HG02623 (cell line): ENCODE results near the gene MTG1.
"Not testable (repeated sequence)": the region's sequence is repeated elsewhere in the genome, so short reads cannot be mapped to it uniquely, and the experiment has no call there.

Experiments used
- ATAC-seq: cut with Tn5 transposase; IDR thresholded peaks from one replicate; pipeline ENCODE4 v1.9.1; 2021; ENCODE audit warnings: moderate library complexity; ENCODE audit not compliant: unreplicated experiment

Gene MTG1

DNA sequence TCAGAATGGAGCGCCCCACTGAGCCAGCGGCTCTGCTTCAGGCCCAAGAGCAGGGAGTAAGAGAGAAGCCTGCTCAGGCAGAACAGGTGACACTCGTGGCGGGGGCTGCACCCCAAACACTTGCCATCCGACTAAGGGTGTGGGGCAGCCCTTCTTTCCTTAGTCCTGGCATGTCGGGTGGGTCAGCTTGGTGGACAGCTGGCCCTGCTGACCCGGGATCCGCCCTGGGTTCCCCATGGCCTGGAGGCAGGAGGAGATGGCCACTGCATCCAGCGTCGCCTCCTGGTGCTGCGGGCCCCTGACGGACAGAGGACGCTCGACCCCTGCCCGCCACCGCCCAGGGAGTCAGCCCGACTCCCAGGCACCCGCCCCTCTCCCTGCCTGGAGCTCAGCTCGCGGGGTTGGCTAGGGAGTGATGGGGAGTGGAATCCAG is 16.1 kb upstream of the MTG1 start:
- no peak for ATAC-seq

DNA sequence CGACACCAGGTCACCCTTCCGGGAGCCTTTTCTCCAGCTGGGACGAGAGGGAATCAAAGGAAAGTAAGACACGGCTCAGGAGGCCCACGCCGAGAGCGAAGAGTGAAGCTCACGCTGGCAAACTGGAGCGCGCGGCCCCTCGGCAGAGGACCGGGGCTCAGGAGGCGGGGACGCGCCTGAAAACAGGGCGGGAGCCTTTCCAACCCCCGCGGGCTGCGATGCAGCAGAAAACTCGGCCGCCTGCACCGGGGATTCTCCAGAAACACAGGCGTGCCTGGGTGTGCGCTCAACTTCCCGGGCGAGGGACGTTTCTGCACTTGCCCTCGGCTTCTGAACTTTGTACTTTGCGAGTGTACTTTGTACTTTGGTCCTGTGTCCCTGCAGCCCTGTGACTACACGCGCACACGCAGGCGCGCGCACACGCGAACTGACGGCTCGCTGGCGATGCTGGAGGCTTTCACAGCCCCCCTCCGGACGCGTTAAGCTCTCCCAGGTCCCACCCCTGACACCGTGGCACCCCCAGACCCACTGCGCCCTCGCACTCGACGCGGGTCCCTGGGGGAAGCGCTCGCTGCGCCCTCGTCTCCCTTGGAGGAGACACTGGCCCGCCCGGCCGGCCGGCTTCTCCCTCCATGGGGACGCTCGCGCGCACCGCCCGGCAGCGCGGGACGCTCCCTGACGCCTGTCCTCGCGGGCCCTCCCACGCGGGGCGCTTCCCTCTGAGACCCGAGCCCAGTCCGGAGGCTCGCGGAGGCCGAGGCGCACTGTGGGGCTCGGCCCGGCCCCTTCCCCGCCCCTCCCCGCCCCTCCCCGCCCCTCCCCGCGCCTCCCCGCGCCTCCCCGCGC is 15.5 kb upstream of the MTG1 start:
- ATAC-seq = no peak

DNA sequence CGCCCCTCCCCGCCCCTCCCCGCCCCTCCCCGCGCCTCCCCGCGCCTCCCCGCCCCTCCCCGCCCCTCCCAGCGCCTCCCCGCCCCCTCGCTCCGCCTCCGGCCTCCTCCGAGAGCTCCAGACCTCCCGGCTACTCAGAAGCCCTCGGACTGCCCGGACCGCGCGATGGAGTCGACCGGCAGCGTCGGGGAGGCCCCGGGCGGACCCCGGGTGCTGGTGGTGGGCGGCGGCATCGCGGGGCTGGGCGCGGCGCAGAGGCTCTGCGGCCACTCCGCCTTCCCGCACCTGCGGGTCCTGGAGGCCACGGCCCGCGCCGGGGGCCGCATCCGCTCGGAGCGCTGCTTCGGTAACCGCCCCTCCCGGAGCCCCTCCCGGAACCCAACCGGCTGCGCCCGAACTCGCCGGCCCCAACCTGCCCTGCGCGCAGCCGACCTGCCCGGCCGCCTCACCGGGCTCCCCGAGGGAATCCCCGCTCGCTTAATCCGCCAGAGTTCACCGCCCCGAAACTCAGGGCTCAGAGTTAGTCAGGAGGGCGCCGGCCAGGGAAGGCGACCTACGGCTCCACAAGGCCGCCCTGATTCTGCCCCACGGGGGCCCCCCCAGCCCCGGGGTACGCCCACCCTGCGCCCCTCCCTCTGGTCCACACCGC is 14.7 kb upstream of the MTG1 start, which contains the start of gene PAOX:
TSS of gene PAOX (plus strand) at position 111 of the 649 bp plus-strand sequence. CDS start at position 166, 55 bp downstream.
- ATAC-seq = peak; percentile 50

DNA sequence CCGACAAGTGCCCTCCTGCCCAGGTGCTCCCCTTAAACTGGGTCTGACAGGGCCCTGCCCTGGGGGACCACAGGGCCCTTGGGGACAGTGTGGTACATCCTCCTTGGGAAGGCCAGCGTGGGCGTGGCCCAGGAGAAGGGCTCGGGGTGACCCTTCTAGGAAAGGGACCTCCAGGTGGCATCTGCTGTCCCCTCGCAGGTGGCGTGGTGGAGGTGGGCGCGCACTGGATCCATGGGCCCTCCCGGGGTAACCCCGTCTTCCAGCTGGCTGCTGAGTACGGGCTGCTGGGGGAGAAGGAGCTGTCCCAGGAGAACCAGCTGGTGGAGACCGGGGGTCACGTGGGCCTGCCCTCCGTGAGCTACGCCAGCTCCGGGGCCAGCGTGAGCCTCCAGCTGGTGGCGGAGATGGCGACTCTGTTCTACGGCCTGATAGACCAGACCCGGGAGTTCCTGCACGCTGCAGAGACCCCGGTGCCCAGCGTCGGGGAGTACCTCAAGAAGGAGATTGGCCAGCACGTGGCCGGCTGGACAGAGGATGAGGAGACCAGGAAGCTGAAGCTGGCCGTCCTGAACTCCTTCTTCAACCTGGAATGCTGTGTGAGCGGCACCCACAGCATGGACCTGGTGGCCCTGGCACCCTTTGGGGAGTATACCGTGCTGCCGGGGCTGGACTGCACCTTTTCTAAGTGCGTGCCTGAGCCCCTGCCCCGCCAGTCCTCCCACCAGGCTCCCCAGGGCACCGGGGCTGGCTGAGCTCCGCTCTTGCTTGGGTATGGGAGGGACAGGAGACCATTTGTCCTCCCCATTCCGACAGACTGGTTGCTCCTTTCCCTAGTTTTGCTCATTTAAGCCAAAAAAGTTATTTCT is 13.9 kb upstream of the MTG1 start:
- ATAC-seq = no peak

DNA sequence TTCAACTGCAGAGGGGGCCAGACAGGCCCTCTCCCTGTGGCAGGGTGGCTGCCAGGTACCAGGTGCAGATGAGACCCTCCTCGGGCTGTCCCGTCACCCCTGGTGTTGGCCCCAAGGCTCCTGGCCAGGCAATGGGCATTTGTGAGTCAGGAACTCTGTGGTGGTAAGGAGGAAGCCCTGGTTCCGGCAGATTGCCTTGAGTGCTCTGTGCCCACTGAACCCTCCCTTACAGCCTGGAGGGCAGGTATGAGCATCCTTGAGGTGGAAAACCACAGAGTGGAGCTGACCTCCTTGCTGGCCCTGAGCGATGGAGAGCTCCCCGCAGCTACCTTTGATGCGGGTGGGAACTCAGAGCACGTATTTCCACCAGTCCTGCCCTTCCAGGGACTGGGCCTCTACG is 12.9 kb upstream of the MTG1 start:
- no peak for ATAC-seq

DNA sequence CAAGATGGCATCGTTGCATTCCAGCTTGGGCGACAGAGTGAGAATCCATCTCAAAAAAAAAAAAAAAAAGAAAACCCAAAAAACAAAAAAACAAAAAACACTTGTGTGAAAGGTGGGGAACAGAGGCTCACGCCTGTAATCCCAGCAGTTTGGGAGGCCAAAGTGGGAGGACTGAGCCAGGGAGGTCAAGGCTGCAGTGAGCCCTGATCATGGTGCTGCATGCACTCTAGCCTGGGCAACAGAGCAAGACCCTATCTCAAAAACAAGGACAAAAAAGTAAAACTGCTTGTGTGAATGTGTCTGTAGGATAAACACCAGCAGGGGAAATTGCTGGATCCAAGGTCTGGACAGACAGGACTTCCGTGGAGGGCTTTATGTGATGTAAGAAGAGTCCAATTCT is 10.4 kb upstream of the MTG1 start:
- ATAC-seq = no peak

DNA sequence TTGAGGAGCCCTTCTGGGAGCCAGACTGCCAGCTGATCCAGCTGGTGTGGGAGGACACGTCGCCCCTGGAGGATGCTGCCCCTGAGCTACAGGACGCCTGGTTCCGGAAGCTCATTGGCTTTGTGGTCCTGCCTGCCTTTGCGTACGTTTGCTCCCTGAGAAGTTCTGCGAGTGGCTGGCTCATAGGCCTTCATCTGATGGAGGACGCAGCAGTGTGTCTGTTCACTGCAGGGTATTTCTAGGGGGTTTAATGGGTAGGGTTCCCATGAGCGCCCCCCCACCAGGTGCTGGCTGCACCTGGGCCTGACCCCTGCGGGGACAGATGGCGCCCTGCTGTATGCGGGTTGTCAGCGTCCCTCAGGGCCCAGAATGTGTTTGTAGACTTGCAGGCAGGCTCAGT is 9.9 kb upstream of the MTG1 start:
- ATAC-seq = no peak

DNA sequence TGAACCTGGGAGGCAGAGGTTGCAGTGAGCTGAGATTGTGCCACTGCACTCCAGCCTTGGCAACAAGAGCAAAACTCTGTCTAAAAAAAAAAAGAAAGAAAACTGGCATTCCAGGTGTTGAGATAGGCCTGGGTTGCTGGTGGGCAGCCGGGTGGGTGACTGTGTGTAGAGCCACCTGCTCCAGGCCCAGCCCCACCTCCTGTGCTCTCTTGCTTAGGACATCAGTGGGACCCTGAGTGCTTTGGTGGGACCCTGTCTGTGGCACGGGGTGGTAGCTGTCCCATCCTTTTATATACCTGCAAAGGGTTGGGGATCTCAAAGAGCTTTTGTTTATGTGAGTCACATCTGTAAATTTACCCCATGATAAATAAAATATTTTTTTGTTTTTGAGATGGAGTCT is 8.7 kb upstream of the MTG1 start:
- no peak for ATAC-seq

DNA sequence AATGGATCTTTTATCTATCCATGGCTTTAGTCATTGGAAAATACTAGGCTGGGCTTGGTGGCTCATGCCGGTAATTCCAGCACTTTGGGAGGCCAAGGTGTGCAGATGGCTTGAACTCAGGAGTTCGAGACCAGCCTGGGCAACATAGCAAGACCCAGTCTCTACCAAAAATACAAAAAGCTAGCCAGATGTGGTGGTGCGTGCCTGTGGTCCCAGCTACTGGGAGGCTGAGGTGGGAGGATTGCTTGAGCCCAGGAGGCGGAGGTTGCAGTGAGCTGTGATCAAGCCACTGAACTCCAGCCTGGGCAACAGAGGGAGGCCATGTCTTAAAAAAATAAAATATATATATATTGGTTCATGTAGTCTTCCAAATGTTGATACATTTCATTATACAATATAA is 7.0 kb upstream of the MTG1 start:
- ATAC-seq = not testable (repeated sequence)

DNA sequence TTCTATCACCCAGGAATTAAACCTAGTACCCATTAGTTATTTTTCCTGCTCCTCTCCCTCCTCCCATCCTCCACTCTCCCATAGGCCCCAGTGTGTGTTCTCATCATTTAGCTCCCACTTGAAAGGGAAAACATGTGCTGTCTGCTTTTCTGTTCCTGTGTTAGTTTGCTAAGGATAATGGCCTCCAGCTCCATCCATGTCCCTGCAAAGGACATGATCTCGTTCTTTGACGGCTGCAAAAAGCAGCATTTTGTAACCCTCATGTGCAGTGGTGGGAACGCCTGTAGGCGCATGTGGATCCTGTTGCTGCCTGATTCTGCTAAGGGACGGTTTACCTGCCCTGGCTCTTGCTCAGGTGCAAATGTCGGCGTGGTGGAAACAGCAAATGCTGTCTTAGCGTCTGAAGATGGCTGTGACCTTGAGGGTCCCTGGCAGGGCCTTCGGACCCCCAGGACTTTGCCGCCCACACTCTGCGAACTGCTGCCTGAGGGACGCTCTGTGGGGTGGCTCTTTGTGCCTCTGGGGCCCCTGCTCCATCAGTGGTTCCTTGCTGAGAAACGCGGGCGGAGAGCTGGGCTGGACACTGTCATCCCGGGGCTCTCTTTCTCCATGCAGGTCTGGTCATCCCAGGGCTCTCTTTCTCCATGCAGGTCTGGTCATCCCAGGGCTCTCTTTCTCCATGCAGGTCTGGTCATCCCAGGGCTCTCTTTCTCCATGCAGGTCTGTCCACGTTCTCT is 5.6 kb upstream of the MTG1 start:
- ATAC-seq = no peak

DNA sequence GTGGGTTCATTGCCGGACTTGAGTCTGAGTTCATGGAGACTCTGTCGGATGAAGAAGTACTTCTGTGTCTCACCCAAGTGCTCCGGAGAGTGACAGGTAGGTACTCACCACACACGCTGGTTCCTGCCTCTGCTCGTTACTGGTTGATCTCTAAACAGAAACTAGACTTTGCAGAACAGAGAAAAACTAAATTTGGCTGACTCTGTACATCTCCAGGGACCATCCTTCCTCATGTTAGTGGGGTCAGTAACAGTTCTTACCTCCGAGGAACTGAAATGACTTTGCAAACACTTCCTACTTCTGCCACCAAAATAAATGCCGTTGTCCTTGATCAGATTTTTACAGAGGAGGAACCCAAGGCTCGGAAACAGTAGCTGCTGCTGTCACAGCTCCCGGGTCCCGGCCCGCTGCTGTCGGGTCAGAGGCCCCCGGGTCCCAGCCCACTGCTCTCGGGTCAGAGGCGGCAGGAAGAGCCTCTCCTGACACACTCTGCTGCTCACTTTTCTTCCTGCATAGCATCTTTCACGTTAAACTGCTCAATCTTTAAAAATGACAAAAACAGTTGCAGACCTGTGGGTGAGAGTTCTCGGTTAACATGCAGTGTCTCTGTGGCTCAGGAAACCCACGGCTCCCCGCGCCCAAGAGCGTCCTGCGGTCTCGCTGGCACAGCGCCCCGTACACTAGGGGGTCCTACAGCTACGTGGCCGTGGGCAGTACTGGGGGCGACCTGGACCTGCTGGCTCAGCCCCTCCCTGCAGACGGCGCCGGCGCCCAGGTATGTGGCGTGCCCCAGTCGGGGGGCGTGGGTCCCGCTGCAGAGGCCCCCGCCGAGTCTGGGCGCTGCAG is 4.8 kb upstream of the MTG1 start:
- ATAC-seq = peak; percentile 79

DNA sequence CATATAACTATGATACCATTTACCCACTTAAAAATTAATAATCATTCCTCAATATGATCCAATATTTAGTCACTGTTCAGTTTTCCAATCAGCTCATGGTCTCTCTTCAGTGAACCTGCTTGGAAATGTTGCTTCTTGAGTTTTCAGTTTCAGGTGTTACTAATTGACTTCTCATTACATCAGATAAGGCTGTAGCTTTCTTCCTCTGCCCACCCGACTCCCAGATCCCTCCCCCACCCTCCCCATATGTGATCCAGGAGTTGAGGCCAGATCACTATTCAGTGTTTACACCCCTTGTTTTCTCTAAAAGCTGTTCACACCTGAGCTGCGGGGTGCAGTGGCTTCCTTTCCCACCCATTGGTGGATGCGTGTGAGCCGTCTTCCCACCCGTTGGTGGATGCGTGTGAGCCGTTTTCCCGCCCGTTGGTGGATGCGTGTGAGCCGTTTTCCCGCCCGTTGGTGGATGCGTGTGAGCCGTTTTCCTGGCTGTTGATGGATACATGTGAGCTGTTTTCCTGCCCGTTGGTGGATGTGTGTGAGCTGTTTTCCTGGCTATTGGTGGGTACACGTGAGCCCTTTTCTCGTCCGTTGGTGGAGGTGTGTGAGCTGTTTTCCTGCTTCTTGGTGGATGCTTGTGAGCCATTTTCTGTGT is 3.2 kb upstream of the MTG1 start:
- no peak for ATAC-seq

DNA sequence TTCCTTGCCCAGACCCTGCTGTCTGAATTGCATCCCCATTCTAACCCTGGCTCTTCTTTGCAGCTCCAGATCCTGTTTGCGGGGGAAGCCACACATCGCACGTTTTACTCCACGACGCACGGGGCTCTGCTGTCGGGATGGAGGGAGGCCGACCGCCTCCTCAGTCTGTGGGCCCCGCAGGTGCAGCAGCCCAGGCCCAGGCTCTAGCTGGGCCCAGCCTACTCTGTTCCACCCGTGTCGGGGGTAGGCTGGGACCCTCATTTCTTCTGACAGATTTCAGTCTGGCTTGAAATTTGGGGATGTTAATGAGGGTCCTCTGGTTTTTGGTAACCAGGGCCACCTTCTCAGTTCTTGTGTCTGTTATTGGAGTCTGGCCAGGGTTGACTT is 2.7 kb upstream of the MTG1 start:
- no peak for ATAC-seq

DNA sequence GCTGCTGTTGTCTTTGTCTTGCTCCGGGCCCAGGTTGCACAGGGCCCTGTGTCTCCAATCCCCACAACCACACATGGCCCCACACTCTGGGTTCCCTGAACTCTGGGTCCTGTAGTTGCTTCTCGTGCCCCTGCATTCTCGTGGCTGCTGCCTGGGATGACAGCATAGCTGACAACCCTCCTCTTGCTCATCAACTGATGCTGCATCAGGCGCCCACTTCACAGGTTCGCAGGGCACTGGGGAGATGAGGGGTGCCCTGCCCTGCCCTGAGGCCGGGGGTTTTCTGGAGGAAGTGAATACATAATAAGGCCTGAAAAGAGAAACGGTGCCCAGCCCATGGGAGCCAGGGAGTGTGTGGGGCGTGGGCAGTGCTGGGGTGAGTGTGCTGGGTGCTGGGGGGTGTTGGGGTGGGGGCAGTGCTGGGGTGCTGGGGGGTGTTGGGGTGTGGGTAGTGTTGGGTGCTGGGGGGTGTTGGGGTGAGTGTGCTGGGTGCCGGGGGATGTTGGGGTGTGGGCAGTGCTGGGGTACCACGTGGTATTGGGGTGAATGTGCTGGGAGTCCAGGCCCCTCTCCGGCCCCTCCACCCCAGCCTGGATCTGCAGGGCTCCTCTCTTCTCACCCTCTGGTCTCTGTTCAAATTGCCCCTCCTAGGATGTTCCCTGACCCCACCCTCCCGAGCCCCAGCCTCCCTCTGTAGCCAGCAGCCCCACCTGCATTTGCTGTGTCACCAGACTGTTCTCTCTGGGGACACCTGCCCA is 2.0 kb upstream of the MTG1 start:
- no peak for ATAC-seq

DNA sequence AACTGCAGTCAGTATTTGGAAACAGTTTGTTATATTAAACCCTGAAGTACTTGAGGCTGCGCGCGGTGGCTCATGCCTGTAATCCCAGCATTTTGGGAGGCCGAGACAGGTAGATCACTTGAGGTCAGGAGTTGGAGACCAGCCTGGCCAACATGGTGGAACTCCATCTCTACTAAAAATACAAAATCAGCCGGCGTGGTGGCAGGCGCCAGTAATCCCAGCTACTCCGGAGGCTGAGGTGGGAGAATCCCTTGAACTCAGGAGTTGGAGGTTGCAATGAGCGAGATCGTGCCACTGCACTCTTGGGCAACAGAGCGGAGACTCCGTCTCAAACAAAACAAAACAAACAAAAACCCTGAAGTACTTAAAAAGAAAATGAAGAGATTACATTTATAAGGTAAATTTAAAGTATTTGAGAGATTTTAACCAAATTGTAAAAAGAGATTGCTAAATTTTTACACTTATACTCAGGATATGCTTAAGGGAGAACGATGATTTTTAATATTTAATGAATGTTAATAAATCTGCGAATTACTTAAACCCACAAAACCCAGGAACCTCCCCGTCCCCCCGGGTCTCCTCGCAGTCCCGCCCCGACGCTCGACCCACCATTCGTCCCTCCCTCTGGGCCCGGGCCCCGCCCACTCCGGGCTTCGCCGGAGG is 425 bp upstream of the MTG1 start:
- no peak for ATAC-seq

DNA sequence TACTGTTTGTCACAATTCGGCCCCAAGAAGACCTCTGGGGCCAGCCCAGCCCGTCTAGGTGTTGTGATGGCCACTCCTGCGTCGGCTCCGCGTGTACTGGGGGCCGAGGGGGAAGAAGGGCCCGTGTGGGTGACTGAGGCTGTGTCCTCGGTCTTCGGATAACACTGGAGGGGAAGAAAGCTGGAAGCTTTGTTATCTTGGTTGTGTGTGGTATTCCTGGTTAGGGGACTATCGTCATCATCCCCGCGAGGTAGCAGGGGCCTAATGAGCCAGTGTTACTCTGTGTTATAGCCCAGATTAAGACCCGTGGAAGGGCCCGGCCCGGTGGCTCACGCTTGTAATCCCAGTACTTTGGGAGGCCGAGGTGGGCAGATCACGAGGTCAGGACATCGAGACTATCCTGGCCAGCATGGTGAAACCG is 854 bp downstream of the MTG1 start:
- ATAC-seq = no peak

DNA sequence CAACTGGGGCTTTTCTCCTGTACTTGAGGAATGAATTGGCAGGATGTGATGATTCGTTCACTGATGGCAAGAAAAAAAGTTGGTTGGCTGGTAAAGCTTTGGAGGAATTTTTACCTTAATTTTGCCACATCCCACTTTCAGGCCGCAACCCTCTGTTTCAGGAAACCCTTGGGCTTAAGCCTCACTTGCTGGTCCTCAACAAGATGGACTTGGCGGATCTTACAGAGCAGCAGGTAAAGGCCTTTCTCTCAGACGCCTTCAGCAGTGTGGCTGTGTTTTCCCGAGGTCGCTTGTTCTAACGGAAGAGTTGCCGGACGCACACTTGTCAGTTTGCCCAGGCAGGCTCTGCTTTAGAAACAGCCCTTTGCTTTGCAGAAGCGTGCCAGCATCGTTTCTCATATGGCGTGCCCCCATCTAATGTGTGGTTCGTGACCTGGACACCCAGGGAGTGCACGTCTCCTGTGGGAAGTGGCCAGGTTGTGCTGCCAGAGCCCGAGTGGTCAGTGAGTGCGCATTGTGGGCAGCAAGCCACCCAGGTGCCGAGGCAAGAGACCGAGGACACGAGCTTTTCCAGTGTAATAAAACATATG is 2.2 kb downstream of the MTG1 start:
- ATAC-seq = no peak

DNA sequence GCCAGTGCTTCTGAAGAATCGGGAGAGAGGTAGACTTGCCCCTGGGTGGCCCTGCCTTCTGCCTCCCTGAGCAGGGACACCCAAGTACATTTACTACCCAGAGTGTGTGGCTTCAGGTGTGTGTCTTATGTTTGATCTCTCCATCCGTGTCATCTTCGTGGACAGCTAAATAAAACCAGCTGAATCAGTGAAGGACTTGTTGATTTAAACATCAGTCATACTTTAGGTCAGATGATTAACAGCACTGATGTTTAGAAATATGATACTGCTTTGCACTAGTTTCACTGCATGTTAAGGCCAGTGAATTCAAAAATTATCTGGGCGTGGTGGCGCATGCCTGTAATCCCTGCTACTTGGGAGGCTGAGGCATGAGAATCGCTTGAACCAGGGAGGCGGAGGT is 4.0 kb downstream of the MTG1 start:
- no peak for ATAC-seq
